Activated CD8-positive, alpha-beta T cell treated with anti-CD3 and anti-CD28 coated beads for 36 hours (primary cell): Measurements from ENCODE around the gene DTNBP1. TPM values are rescaled to one million over a fixed set of nuclear protein-coding genes. Genes with fewer than 3 reads are reported as not detected.

ENCODE experiments used
- ATAC-seq: fragments of 200-7000 bp; cut with Tn5 transposase; one replicate; pipeline ENCODE4 v1.10.0; 2021; ENCODE audit warnings: mild to moderate bottlenecking, moderate library complexity
- CTCF ChIA-PET: fragments of 350-600 bp; sonication (Branson Sonifier 250); formaldehyde crosslinking; loops from one replicate; lab custom pipeline; 2021; ENCODE audit warnings: antibody characterized with exemption; lab: Charles Lee
- POLR2A ChIA-PET: fragments of 350-600 bp; sonication (Branson Sonifier 250); formaldehyde crosslinking; loops from one replicate; lab custom pipeline; 2021; ENCODE audit warnings: antibody characterized with exemption; lab: Charles Lee
- DNase-seq: peaks from one replicate; pipeline ENCODE4 v3.0.0-alpha.2; 2020
- H3K27ac Mint-ChIP-seq: one replicate; pipeline ENCODE4 v1.8.0; 2021; ENCODE audit warnings: mild to moderate bottlenecking, mixed read lengths
- H3K27me3 Mint-ChIP-seq: one replicate; pipeline ENCODE4 v1.8.0; 2021; ENCODE audit warnings: mixed read lengths
- H3K36me3 Mint-ChIP-seq: one replicate; pipeline ENCODE4 v1.8.0; 2021; ENCODE audit warnings: low read depth, mixed read lengths
- H3K4me1 Mint-ChIP-seq: one replicate; pipeline ENCODE4 v1.8.0; 2021; ENCODE audit warnings: low read depth, mixed read lengths
- H3K4me3 Mint-ChIP-seq: one replicate; pipeline ENCODE4 v1.8.0; 2021; ENCODE audit warnings: mild to moderate bottlenecking, moderate library complexity, mixed read lengths
- H3K9me3 Mint-ChIP-seq: one replicate; pipeline ENCODE4 v1.8.0; 2021; ENCODE audit warnings: mixed read lengths
- CTCF ChIP-seq: fragments of 200-600 bp; IDR thresholded peaks from one replicate; pipeline ENCODE4 v1.8.0; 2022; ENCODE audit warnings: antibody characterized with exemption, mild to moderate bottlenecking
- intact Hi-C: fragments of 100-400 bp; cut with micrococcal nuclease; formaldehyde crosslinking; loops from one replicate; pipeline ENCODE4 v1.10.0; 2022
- total RNA-seq, 2 experiments: library from RNA; stranded (reverse); gene quantifications; one replicate each; pipeline ENCODE4 v1.2.3, GENCODE V29; 2021

DTNBP1 gene
- total RNA-seq, 2 experiments from 2014 or later = 12.6 to 14.6 TPM

- intact Hi-C loops = no loop called here
Observed at GRCh38 chr6:15554728-15555100, 108.1 kb downstream of the DTNBP1 start.

GRCh38 chr6:15553736-15554294 lies 109.0 kb downstream of the DTNBP1 start:
- Mint-ChIP-seq H3K9me3 (no peaks in the 10 kb centered on the region), H3K27ac (no peak overlapping the region), H3K36me3 (peaks cover 3% of the 10 kb centered on the region), H3K4me3 (no peak overlapping the region), H3K4me1 (peaks cover 15% of the 10 kb centered on the region), H3K27me3 (no peaks in the 10 kb centered on the region)
- ChIA-PET CTCF (interaction anchor here (0.8 kb wide), 2 partner anchors 19 to 71 kb away, joined by 3 read pairs; no protein-coding TSS in a partner anchor), POLR2A (no interaction called here)
- no peak for DNase-seq
- ATAC-seq = no peak
- intact Hi-C loops = no loop called here
- no peak for TF ChIP-seq CTCF

More at GRCh38 chr6:15554728-15555100, 108.1 kb downstream of the DTNBP1 start:
- Mint-ChIP-seq H3K9me3 (no peaks in the 10 kb centered on the region), H3K27me3 (no peaks in the 10 kb centered on the region), H3K27ac (no peak overlapping the region), H3K4me3 (no peak overlapping the region), H3K4me1 (peaks cover 15% of the 10 kb centered on the region), H3K36me3 (peaks cover 3% of the 10 kb centered on the region)
- ChIA-PET CTCF (interaction anchor here (0.8 kb wide), 1 partner anchor 70 kb away, joined by 3 read pairs; no protein-coding TSS in a partner anchor), POLR2A (no interaction called here)
- ATAC-seq (no peak), DNase-seq (no peak)
- no peak for TF ChIP-seq CTCF

- no peak for TF ChIP-seq CTCF
- H3K36me3 Mint-ChIP-seq = peaks cover 3% of the 10 kb centered on the region
- no peak overlapping the region for H3K4me3 Mint-ChIP-seq
- no peak overlapping the region for H3K27ac Mint-ChIP-seq
- intact Hi-C loops = no loop called here
- H3K27me3 Mint-ChIP-seq = no peaks in the 10 kb centered on the region
- POLR2A ChIA-PET = no interaction called here
- DNase-seq (no peak), ATAC-seq (no peak)
- H3K9me3 Mint-ChIP-seq = no peaks in the 10 kb centered on the region
- CTCF ChIA-PET = interaction anchor here (0.8 kb wide), 1 partner anchor 19 kb away, joined by 3 read pairs; no protein-coding TSS in a partner anchor
- peaks cover 15% of the 10 kb centered on the region for H3K4me1 Mint-ChIP-seq
Observed at GRCh38 chr6:15553031-15553430, 109.8 kb downstream of the DTNBP1 start.

- POLR2A ChIA-PET = interaction anchor here (0.7 kb wide), 1 partner anchor 218 kb away, joined by 3 read pairs; no protein-coding TSS in a partner anchor
- no peak overlapping the region for H3K27ac Mint-ChIP-seq
- no peak for ATAC-seq
Observed at GRCh38 chr6:15551798-15552197, 111.0 kb downstream of the DTNBP1 start.

More at GRCh38 chr6:15551798-15552197, 111.0 kb downstream of the DTNBP1 start:
- Mint-ChIP-seq H3K4me1 (peaks cover 15% of the 10 kb centered on the region), H3K36me3 (peaks cover 3% of the 10 kb centered on the region), H3K9me3 (no peaks in the 10 kb centered on the region), H3K4me3 (no peak overlapping the region), H3K27me3 (no peaks in the 10 kb centered on the region)
- intact Hi-C loops = no loop called here
- no peak for TF ChIP-seq CTCF
- CTCF ChIA-PET = interaction anchor here (1.4 kb wide), 1 partner anchor 71 kb away, joined by 3 read pairs; no protein-coding TSS in a partner anchor
- no peak for DNase-seq
